HCT116 (cell line): Measurements from ENCODE around the gene PGM2. TPM values are rescaled to one million over a fixed set of nuclear protein-coding genes. Genes with fewer than 3 reads are reported as not detected.

Source experiments
- ATAC-seq: fragments of 200-7000 bp; cut with Tn5 transposase; 2 replicates; pipeline ENCODE4 v1.9.1; 2020; ENCODE audit warnings: mild to moderate bottlenecking, moderate library complexity
- BruUV-seq: library from RNA; stranded (reverse); fragments of 400-500 nt; replicated peaks from 2 replicates; lab custom pipeline; 2021; lab: Mats Ljungman, UMichigan
- CTCF ChIA-PET: fragments of 300-600 bp; sonication (Branson Sonifier 250); formaldehyde crosslinking; loops from one replicate; lab custom pipeline; 2021; ENCODE audit warnings: antibody characterized with exemption; lab: Charles Lee
- POLR2A ChIA-PET: fragments of 300-600, 350-600 bp; sonication (Branson Sonifier 250); formaldehyde crosslinking; loops from one replicate; lab custom pipeline; 2021; ENCODE audit warnings: antibody characterized with exemption; lab: Charles Lee
- RAD21 ChIA-PET, 2 experiments: fragments of 300-600 bp; sonication (Branson Sonifier 250); formaldehyde crosslinking; loops; one replicate each; lab custom pipeline; 2023; ENCODE audit warnings: low total read pairs in 2 of 2; ENCODE audit not compliant: uncharacterized antibody in 2 of 2, unreplicated experiment in 2 of 2, low non-redundant PET in 1 of 2; lab: Charles Lee
- DNase-seq: peaks from one replicate; pipeline ENCODE4 v3.0.0-alpha.2; 2010; ENCODE audit warnings: low read depth, low spot score
- H2AFZ ChIP-seq: fragments of 200-600 bp; shearing (Covaris generic), sonication (generic); 2 replicates; pipeline ENCODE4 v1.6.1; 2017; ENCODE audit warnings: low read depth, mixed run types, mixed read lengths, antibody characterized with exemption, low read length; ENCODE audit not compliant: poor library complexity, severe bottlenecking
- H3K27ac ChIP-seq: 2 replicates; pipeline ENCODE4 v1.5.1; 2012; ENCODE audit warnings: low read depth, low read length
- H3K27me3 ChIP-seq: fragments of 200-600 bp; sonication (generic); 2 replicates; pipeline ENCODE4 v1.6.1; 2016; ENCODE audit warnings: mixed run types, low read length, mixed read lengths; ENCODE audit not compliant: insufficient read depth
- H3K36me3 ChIP-seq, 2 experiments: fragments of 200-500 bp in 1 of 2; fragments of 200-600 bp in 1 of 2; sonication (Bioruptor generic) in 1 of 2; sonication (generic) in 1 of 2; 2 replicates each; pipeline versions ENCODE4 v1.5.1 to v1.6.1; 2014 to 2016; ENCODE audit warnings: low read length in 2 of 2, inconsistent platforms in 1 of 2, mixed read lengths in 1 of 2, mixed run types in 1 of 2; ENCODE audit not compliant: insufficient read depth in 2 of 2, control insufficient read depth in 1 of 2
- H3K4me1 ChIP-seq, 2 experiments: fragments of 200-600 bp in 1 of 2; sonication (generic) in 1 of 2; 2 replicates each; pipeline versions ENCODE4 v1.5.1 to v1.6.1; 2012 to 2017; ENCODE audit warnings: low read length in 2 of 2, inconsistent platforms in 1 of 2, mild to moderate bottlenecking in 1 of 2, mixed read lengths in 1 of 2, mixed run types in 1 of 2, moderate library complexity in 1 of 2; ENCODE audit not compliant: insufficient read depth in 2 of 2, control insufficient read depth in 1 of 2
- H3K4me2 ChIP-seq: fragments of 200-600 bp; sonication (generic); 2 replicates; pipeline ENCODE4 v1.6.1; 2017; ENCODE audit warnings: mixed run types, low read length, mixed read lengths
- H3K4me3 ChIP-seq, 2 experiments: fragments of 200-600 bp in 1 of 2; sonication (generic) in 1 of 2; replicated peaks in 1 of 2; 2 replicates each; pipeline ENCODE4 v1.5.1; 2011 to 2016; ENCODE audit warnings: low read length in 2 of 2, control low read depth in 1 of 2, low read depth in 1 of 2, mild to moderate bottlenecking in 1 of 2, mixed read lengths in 1 of 2, mixed run types in 1 of 2
- H3K79me2 ChIP-seq: fragments of 200-600 bp; sonication (generic); 2 replicates; pipeline ENCODE4 v1.6.1; 2017; ENCODE audit warnings: mild to moderate bottlenecking, mixed run types, low read length, moderate library complexity, mixed read lengths; ENCODE audit not compliant: insufficient read depth
- H3K9ac ChIP-seq: fragments of 200-600 bp; sonication (generic); 2 replicates; pipeline ENCODE4 v1.6.1; 2016; ENCODE audit warnings: low read length, mixed read lengths
- H3K9me2 ChIP-seq: fragments of 200-600 bp; sonication (generic), shearing (Covaris generic); 2 replicates; pipeline ENCODE4 v1.6.1; 2017; ENCODE audit warnings: mixed run types, mild to moderate bottlenecking, moderate library complexity; ENCODE audit not compliant: insufficient read depth
- H3K9me3 ChIP-seq, 2 experiments: fragments of 200-500 bp in 1 of 2; fragments of 200-600 bp in 1 of 2; sonication (Bioruptor generic) in 1 of 2; sonication (generic) in 1 of 2; 2 replicates each; pipeline ENCODE4 v1.6.1; 2014 to 2017; ENCODE audit warnings: low read length in 2 of 2, mixed read lengths in 2 of 2, inconsistent platforms in 1 of 2, low read depth in 1 of 2, mild to moderate bottlenecking in 1 of 2, mixed run types in 1 of 2, moderate library complexity in 1 of 2; ENCODE audit not compliant: control insufficient read depth in 1 of 2, insufficient read depth in 1 of 2
- H4K20me1 ChIP-seq: fragments of 200-600 bp; sonication (generic), shearing (Covaris generic); 2 replicates; pipeline ENCODE4 v1.6.1; 2017; ENCODE audit warnings: mixed run types, mild to moderate bottlenecking, moderate library complexity; ENCODE audit not compliant: insufficient read depth
- CBX3 ChIP-seq: IDR thresholded peaks from 2 replicates; pipeline ENCODE4 v1.6.1; 2012; ENCODE audit warnings: low read depth
- CEBPB ChIP-seq: IDR thresholded peaks from 2 replicates; pipeline ENCODE4 v1.6.1; 2012; ENCODE audit warnings: low read depth
- EZH2 ChIP-seq: fragments of 200-600 bp; sonication (generic); IDR thresholded peaks from 2 replicates; pipeline ENCODE4 v1.6.1; 2017; ENCODE audit warnings: antibody characterized with exemption, mixed run types
- EZH2phosphoT487 ChIP-seq: fragments of 200-600 bp; IDR thresholded peaks from 2 replicates; pipeline ENCODE4 v1.6.1; 2018; ENCODE audit warnings: antibody characterized with exemption, borderline replicate concordance
- RAD21 ChIP-seq: IDR thresholded peaks from 2 replicates; pipeline ENCODE4 v1.6.1; 2012; ENCODE audit warnings: low read depth, mild to moderate bottlenecking
- REST ChIP-seq: IDR thresholded peaks from 2 replicates; pipeline ENCODE4 v1.6.1; 2012; ENCODE audit warnings: low read depth
- SIN3A ChIP-seq: IDR thresholded peaks from 2 replicates; pipeline ENCODE4 v1.6.1; 2012; ENCODE audit warnings: low read depth
- SP1 ChIP-seq: IDR thresholded peaks from 2 replicates; pipeline ENCODE4 v1.6.1; 2012; ENCODE audit warnings: low read depth
- YY1 ChIP-seq: IDR thresholded peaks from 2 replicates; pipeline ENCODE4 v1.6.1; 2011; ENCODE audit warnings: low read length, low read depth, moderate library complexity, mild to moderate bottlenecking; ENCODE audit not compliant: insufficient replicate concordance; ENCODE audit errors: extremely low read depth
- ZNF274 ChIP-seq: fragments of 200-500 bp; sonication (Bioruptor generic); IDR thresholded peaks from 2 replicates; pipeline ENCODE4 v1.6.1; 2014; ENCODE audit warnings: mild to moderate bottlenecking, low read depth, low read length, inconsistent platforms
- intact Hi-C: fragments of 100-400 bp; cut with micrococcal nuclease; formaldehyde crosslinking; loops from 2 replicates; pipeline ENCODE4 v1.10.0; 2022
- total RNA-seq: library from RNA; stranded (reverse); gene quantifications from one replicate; pipeline ENCODE4 v1.2.1, GENCODE V29; 2021; ENCODE audit not compliant: unreplicated experiment

Gene PGM2
- total RNA-seq, 1 experiment from 2014 or later, result 48.6 TPM

GRCh38 chr4:37788819-37789218, 37.7 kb upstream of the PGM2 start:
- Histone ChIP-seq H3K9ac (no peak overlapping the region), H3K79me2 (no peaks in the 10 kb centered on the region), H3K9me2 (no peaks in the 10 kb centered on the region), H3K4me2 (no peak overlapping the region), H2AFZ (no peak overlapping the region), H3K27ac (no peak overlapping the region), H3K9me3 (no peaks in the 10 kb centered on the region), H4K20me1 (no peaks in the 10 kb centered on the region), H3K36me3 (no peaks in the 10 kb centered on the region), H3K4me3 (no peak overlapping the region), H3K4me1 (no peaks in the 10 kb centered on the region), H3K27me3 (no peaks in the 10 kb centered on the region)
- BruUV-seq, result no TSS peak
- no peak for ATAC-seq
- DNase-seq, result no peak
- POLR2A ChIA-PET, result no interaction called here
- intact Hi-C loops, result no loop called here
- RAD21 ChIA-PET, result no interaction called here
- CTCF ChIA-PET, result no interaction called here
- no peak for TF ChIP-seq EZH2
- TF ChIP-seq CEBPB, result no peak
- TF ChIP-seq SIN3A, result no peak
- TF ChIP-seq ZNF274, result no peak
- no peak for TF ChIP-seq SP1
- TF ChIP-seq EZH2phosphoT487, result no peak
- TF ChIP-seq YY1, result no peak
- no peak for TF ChIP-seq CBX3
- TF ChIP-seq REST, result no peak
- no peak for TF ChIP-seq RAD21
